Duodenal mucosa (tissue), 2 donors: Measurements from ENCODE around the gene PIGA.
A peak's percentile ranks its signal among the peaks of the same experiment; 100 is the strongest.

Experiments
- H3K27ac ChIP-seq: one replicate; pipeline ENCODE4 v1.7.0; 2013; ENCODE audit warnings: low read depth, low read length
- H3K27me3 ChIP-seq, 2 donors: one replicate each; pipeline ENCODE4 v1.7.0; 2013; ENCODE audit warnings: low read length in 2 of 2, control low read depth in 1 of 2; ENCODE audit not compliant: insufficient read depth in 2 of 2, control insufficient read depth in 1 of 2
- H3K36me3 ChIP-seq, 2 donors: one replicate each; pipeline ENCODE4 v1.7.0; 2013; ENCODE audit warnings: low read length in 2 of 2, control low read depth in 1 of 2; ENCODE audit not compliant: insufficient read depth in 2 of 2, control insufficient read depth in 1 of 2
- H3K4me1 ChIP-seq, 2 donors: one replicate each; pipeline ENCODE4 v1.7.0; 2013; ENCODE audit warnings: low read length in 2 of 2, control low read depth in 1 of 2; ENCODE audit not compliant: insufficient read depth in 2 of 2, control insufficient read depth in 1 of 2
- H3K4me3 ChIP-seq, 2 donors: one replicate each; pipeline ENCODE4 v1.7.0; 2013; ENCODE audit warnings: low read length in 2 of 2, low read depth in 1 of 2
- H3K9ac ChIP-seq, 2 donors: one replicate each; pipeline ENCODE4 v1.7.0; 2013; ENCODE audit warnings: low read length in 2 of 2, low read depth in 1 of 2
- H3K9me3 ChIP-seq, 2 donors: one replicate each; pipeline ENCODE4 v1.7.0; 2013; ENCODE audit warnings: low read length in 2 of 2, control low read depth in 1 of 2; ENCODE audit not compliant: control insufficient read depth in 1 of 2

PIGA gene

DNA sequence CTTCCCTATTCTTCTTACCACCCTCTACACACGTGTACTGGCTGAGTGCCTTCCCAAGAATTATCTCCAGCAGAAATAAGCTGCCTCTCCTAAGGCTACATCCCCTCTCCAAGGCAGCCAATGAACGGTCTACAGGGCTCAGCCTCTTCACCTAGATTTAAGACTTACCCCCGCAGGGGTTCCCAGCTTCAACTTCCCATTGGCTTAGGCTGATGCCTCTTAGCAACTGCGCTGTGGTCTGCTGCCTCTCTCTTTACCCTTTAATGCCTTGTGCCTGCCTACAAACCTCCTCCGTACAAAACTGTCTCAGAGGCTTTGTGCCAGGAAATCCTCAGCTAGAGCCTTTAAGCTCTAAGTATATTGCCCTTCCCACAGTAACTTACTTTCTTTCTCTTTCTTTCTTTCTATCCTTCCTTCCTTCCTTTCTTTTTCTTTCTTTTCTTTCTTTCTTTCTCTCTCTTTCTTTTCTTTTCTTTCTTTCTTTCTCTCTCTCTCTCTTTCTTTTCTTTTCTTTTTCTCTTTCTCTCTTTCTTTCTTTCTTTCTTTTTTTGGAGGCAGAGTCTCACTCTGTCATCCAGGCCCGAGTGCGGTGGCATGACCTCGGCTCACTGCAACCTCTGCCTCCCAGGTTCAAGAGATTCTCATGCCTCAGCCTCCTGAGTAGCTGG lies 15.1 kb upstream of the PIGA start:
- Histone ChIP-seq H3K27me3 (no peaks in the 10 kb centered on the region), H3K4me1 (no peaks in the 10 kb centered on the region), H3K4me3 (no peak overlapping the region), H3K36me3 (no peaks in the 10 kb centered on the region), H3K27ac (no peak overlapping the region), H3K9ac (no peak overlapping the region), H3K9me3 (no peaks in the 10 kb centered on the region)

DNA sequence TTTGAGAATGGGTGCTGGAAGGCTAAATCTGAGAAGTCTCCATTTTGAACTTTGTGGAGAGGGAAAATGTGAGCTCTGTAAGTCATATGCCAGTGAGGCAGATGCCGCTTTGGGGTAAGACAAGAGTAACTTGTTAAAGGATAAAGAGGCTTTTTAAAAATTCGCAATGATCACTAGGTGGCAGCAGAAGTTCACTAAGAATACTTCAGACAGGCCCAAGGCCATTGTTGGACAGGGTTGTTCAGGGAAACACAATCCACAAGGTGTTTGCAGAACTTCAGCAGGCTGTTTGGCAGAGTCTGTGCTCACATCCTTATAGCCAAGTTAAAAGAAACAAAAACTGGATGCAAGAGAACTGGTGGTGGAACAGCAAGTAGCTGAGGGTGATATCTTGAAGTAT lies 13.7 kb upstream of the PIGA start:
- no peaks in the 10 kb centered on the region for H3K27me3 ChIP-seq
- no peak overlapping the region for H3K27ac ChIP-seq
- H3K9ac ChIP-seq, result no peak overlapping the region
- no peak overlapping the region for H3K4me3 ChIP-seq
- H3K36me3 ChIP-seq, result no peaks in the 10 kb centered on the region
- H3K4me1 ChIP-seq, result no peaks in the 10 kb centered on the region
- H3K9me3 ChIP-seq, result no peaks in the 10 kb centered on the region

DNA sequence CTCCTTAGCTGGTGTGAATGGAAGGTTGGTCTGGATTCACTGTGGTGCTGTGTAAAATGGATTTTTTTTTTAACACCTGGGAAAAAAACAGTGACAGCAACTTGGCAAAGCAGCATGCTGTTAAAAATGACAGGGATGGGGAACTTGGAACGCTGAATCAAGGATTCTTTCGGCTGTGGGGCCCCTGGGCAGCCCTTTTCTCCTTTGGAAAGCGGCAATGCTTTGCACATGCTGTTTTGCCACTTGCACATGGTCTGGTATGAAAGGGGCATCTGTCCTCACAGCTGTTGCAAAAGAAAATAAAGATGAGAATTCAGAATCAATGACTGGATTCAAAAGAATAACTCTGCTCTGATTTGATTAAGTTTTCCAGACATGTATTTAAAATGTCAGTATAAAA lies 10.7 kb upstream of the PIGA start:
- H3K36me3 ChIP-seq, result no peaks in the 10 kb centered on the region
- no peaks in the 10 kb centered on the region for H3K4me1 ChIP-seq
- H3K27ac ChIP-seq, result no peak overlapping the region
- no peak overlapping the region for H3K4me3 ChIP-seq
- H3K27me3 ChIP-seq, result no peaks in the 10 kb centered on the region
- no peaks in the 10 kb centered on the region for H3K9me3 ChIP-seq
- H3K9ac ChIP-seq, result no peak overlapping the region

DNA sequence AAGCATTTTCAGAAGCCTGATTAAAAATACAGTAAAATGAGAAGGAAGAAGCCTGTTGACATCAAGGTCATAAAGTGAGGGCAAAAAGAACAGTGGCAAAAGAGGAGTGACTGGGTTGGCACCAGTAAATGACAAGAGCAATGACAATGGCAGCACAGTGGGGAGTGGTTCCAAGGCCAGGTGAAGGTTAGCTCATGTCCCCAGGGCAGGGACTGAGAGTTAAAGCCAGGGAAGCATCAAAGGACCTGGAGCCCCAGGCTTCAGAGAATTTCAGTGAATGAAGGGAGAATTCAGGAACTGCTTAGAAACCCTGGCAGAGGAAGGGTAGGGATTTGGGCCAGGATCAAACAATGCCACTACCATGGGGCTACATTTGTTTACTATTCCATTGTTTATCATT lies 8.8 kb upstream of the PIGA start:
- no peaks in the 10 kb centered on the region for H3K27me3 ChIP-seq
- H3K4me1 ChIP-seq, result no peaks in the 10 kb centered on the region
- no peak overlapping the region for H3K27ac ChIP-seq
- no peaks in the 10 kb centered on the region for H3K9me3 ChIP-seq
- no peak overlapping the region for H3K4me3 ChIP-seq
- H3K36me3 ChIP-seq, result no peaks in the 10 kb centered on the region
- no peak overlapping the region for H3K9ac ChIP-seq

DNA sequence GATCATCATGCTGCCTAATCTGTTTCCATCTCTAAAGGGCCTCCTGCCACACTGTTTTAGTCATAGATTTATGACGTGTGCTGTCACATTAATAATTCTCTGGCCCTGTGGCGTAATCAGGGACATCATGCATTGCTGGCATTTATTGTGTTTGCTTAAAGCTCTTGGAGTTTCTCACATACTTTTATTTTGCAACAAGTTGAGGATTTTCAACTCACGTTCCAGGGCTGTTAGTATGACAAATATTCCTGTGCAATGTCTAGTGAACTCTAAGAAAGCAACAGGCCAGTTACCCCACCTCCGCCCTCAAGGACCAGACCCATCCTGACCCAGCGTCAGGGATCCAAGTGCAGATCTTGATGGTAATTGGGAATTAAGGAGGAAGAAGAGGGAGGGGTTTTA lies 7.8 kb upstream of the PIGA start:
- H3K9me3 ChIP-seq, result no peaks in the 10 kb centered on the region
- H3K27me3 ChIP-seq, result no peaks in the 10 kb centered on the region

DNA sequence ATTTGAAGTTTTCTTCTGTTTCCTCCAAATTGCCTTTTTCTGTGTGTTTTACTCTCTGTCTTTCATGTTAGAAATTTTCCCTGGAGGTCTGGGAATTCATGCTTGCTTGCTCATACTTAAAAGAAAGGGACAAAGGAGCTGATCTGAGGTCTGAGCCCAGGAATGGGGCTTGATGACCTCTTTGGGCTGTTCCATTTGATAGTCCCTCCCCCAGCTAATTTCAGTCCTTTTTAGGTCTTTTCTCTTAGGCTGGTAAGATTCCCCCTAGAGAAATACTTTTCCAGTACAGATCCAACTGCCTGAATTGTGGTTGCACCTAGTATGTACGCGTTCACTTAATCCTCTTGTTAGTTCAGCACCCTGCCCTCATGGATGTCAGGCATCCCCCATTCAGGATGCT lies 5.5 kb upstream of the PIGA start:
- Histone ChIP-seq H3K9me3 (no peaks in the 10 kb centered on the region), H3K9ac (no peak overlapping the region), H3K27ac (no peak overlapping the region), H3K4me3 (no peak overlapping the region), H3K27me3 (no peaks in the 10 kb centered on the region), H3K4me1 (peaks cover 4 to 5% of the 10 kb centered on the region in 2 donors), H3K36me3 (no peaks in the 10 kb centered on the region)

More for the DNA sequence above, 7.8 kb upstream of the PIGA start:
- Histone ChIP-seq H3K36me3 (no peaks in the 10 kb centered on the region), H3K9ac (no peak overlapping the region), H3K4me1 (no peaks in the 10 kb centered on the region), H3K27ac (no peak overlapping the region), H3K4me3 (no peak overlapping the region)

DNA sequence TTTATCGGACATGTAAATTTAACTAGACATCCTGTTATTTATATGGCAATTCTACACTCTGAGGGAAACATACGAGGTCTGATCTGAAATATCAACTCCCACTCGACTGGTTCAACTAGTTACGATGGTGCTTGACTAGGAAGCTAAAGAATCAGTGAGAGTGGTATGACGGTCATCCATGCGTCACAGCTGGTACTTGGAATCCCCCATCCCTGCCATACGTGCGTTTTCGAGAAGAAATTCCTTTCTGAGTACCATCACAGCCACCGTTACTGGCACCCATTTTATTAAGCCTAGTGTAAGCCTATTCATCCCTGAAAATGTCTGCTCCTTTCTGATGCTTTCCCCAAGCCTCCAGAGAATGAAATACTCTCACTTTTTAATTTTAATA lies 695 bp upstream of the PIGA start:
- Histone ChIP-seq H3K36me3 (peaks cover 3 to 9% of the 10 kb centered on the region in 2 donors), H3K27ac (no peak overlapping the region), H3K27me3 (no peaks in the 10 kb centered on the region), H3K4me3 (peak overlapping the region; percentile 58 to 76), H3K9me3 (no peaks in the 10 kb centered on the region), H3K4me1 (peaks cover 4 to 5% of the 10 kb centered on the region in 2 donors), H3K9ac (peak overlapping the region; percentile 26 to 66)

DNA sequence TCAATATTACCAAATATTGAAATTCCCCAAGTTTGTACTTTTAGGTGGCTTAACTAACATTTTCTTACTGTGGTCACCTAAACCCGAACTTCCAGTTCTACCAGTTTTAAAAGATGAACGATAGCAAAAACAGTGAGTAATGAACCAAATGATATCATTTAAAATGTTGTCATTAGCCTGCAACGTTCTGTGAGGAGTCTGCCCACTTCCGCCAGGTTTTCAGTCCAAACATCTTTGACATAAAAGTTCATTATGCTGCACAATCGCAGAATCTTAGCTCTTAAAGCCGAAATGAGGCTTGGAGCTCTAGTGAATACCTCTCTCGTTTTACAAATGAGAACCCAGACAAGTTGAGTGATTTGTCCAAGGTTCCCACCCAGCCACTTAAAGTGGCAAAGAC lies 762 bp downstream of the PIGA start:
- Histone ChIP-seq H3K27me3 (no peaks in the 10 kb centered on the region), H3K9me3 (no peaks in the 10 kb centered on the region), H3K4me1 (peaks cover 4 to 5% of the 10 kb centered on the region in 2 donors), H3K9ac (peak overlapping the region; percentile 80 to 83), H3K27ac (peak overlapping the region; percentile 17), H3K36me3 (peaks cover 3 to 10% of the 10 kb centered on the region in 2 donors), H3K4me3 (peak overlapping the region; percentile 80)

DNA sequence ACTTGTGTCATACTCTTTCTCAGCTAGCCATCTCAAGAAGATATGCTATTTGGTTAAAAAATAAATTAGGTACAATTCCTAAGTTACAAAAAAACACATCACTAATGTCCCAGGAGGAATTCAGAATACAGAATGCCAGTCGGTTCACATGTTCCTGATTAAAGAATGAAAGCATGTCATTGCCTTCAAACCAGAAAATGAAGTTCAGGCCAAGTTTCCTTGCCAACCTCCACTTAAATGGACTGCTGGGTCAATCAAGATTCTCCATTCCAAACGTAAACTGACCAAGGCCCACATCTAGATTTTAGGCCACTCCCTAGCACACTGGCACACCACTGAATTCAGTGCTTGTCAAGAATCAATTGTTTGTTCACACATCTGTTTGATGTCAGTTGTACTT lies 6.5 kb downstream of the PIGA start:
- H3K4me1 ChIP-seq, result no peaks in the 10 kb centered on the region
- H3K36me3 ChIP-seq, result peaks cover 3 to 18% of the 10 kb centered on the region in 2 donors
- no peak overlapping the region for H3K9ac ChIP-seq
- H3K27ac ChIP-seq, result no peak overlapping the region
- no peaks in the 10 kb centered on the region for H3K9me3 ChIP-seq
- no peaks in the 10 kb centered on the region for H3K27me3 ChIP-seq
- H3K4me3 ChIP-seq, result no peak overlapping the region

DNA sequence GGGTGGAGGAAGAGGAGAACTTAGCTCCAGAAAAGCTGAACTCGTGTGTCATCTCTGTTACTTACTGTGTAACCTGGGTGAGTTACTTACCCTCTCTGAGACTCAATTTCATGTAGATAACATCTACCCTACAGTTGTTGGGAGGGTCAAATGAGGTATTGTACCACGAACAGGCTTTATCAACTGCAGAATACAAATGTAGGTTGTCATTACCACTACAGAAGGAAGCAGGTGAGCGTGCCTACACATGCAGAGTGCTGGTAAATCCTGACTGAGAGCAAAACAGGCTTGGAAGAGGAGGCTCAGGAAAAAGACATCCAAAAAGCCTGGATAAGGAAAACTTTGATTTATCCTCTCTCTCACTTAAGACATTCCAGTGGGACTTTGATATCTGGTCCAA lies 7.2 kb downstream of the PIGA start:
- Histone ChIP-seq H3K9me3 (no peaks in the 10 kb centered on the region), H3K4me1 (no peaks in the 10 kb centered on the region), H3K27me3 (no peaks in the 10 kb centered on the region), H3K4me3 (no peak overlapping the region), H3K36me3 (peaks cover 3 to 25% of the 10 kb centered on the region in 2 donors), H3K27ac (no peak overlapping the region), H3K9ac (no peak overlapping the region)

DNA sequence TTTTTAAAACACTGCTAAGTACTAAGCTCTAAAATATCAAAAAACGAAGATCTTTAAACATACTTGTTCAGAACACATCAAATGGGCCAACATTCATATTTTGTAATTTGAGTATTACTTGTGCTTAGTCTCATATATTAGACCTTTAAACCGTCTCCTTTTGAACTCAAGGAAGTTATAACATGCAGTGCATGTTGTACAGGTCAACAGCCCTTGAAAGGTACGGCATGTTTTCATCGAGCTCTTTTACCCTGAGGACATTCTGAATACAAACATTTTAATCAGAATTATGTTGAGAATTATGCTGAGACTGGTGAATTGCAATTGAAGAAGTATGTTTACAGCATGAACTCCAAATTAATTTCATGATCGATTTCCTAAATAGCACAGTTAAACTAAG lies 12.9 kb downstream of the PIGA start:
- H3K27me3 ChIP-seq, result no peaks in the 10 kb centered on the region
- peaks cover 0 to 21% of the 10 kb centered on the region in 2 donors for H3K36me3 ChIP-seq

More for the DNA sequence above, 12.9 kb downstream of the PIGA start:
- Histone ChIP-seq H3K4me3 (no peak overlapping the region), H3K4me1 (no peaks in the 10 kb centered on the region), H3K27ac (no peak overlapping the region), H3K9me3 (no peaks in the 10 kb centered on the region), H3K9ac (no peak overlapping the region)
